ENCODE measurements around the gene RERG. TPM values are rescaled to one million over a fixed set of nuclear protein-coding genes. Genes with fewer than 3 reads are reported as not detected.

The RERG gene
- total and polyA plus RNA-seq, 2 experiments from 2014 or later, result 1.1 to 1.5 TPM

- TF ChIP-seq ZNF462 (CRISPR knock-in tag; IDR thresholded peaks at IDR 0.05), result no peak
These were observed 20.2 kb downstream of the RERG start (continued) for GRCh38 chr12:15201056-15201455.

- Histone ChIP-seq H2AFZ (no peak overlapping the region), H4K20me1 (replicated peaks; ENCODE audit: insufficient read depth) (no peaks in the 10 kb centered on the region), H3K4me1 (ENCODE audit: insufficient read depth) (0 out of 2 replicates have a peak, but pooled peaks cover 7% of the 10 kb centered on the region), H3F3A (replicated peaks; ENCODE audit: low read depth) (no peaks in the 10 kb centered on the region), H3K79me2 (replicated peaks; ENCODE audit: insufficient read depth) (no peaks in the 10 kb centered on the region), H3K4me2 (no peak overlapping the region), H3K36me3 (ENCODE audit: insufficient read depth) (no peaks in the 10 kb centered on the region), H3K27ac (ENCODE audit: low read depth) (no peak overlapping the region), H3K27me3 (ENCODE audit: insufficient read depth) (no peaks in the 10 kb centered on the region), H3K9me2 (ENCODE audit: insufficient read depth) (peaks cover 9% of the 10 kb centered on the region), H3K4me3 (no peak overlapping the region)
- DNase-seq (ENCODE audit: low spot score) (no peak), ATAC-seq (no peak)
- Mint-ChIP-seq H3K36me3 (ENCODE audit: low read depth) (no peaks in the 10 kb centered on the region), H3K4me1 (peaks cover under 1% of the 10 kb centered on the region; the same call in 1 of the 3 replicates), H3K27me3 (ENCODE audit: insufficient read depth, low read depth, poor library complexity) (no peaks in the 10 kb centered on the region), H3K4me3 (no peak overlapping the region), H3K9me3 (no peaks in the 10 kb centered on the region), H3K27ac (no peak overlapping the region)
- no peak for TF ChIP-seq EZH2 (IDR thresholded peaks at IDR 0.05; ENCODE audit: low read depth, unreplicated experiment)
- TF ChIP-seq POLR2AphosphoS5 (IDR thresholded peaks at IDR 0.05; ENCODE audit: low read depth), result no peak
- TF ChIP-seq STAT1 (IDR thresholded peaks at IDR 0.05; ENCODE audit: unreplicated experiment), result no peak
- TF ChIP-seq ZNF114 (CRISPR knock-in tag; IDR thresholded peaks at IDR 0.05), result no peak
- TF ChIP-seq CREB1 (CRISPR knock-in tag; IDR thresholded peaks at IDR 0.05; ENCODE audit: low read depth), result no peak
- no peak for TF ChIP-seq ETS1 (IDR thresholded peaks at IDR 0.05)
- no peak for TF ChIP-seq NANOG (IDR thresholded peaks at IDR 0.05; ENCODE audit: borderline replicate concordance)
- TF ChIP-seq EZH2phosphoT487 (IDR thresholded peaks at IDR 0.05; ENCODE audit: unreplicated experiment), result no peak
- no peak for TF ChIP-seq ZNF462 (CRISPR knock-in tag; IDR thresholded peaks at IDR 0.05)
These were observed 20.6 kb downstream of the RERG start for GRCh38 chr12:15200641-15201040.
